LNCaP clone FGC (cell line): ENCODE results near the gene PER1.
A peak's percentile ranks its signal among the peaks of the same experiment; 100 is the strongest.
"Not testable (repeated sequence)": the region's sequence is repeated elsewhere in the genome, so short reads cannot be mapped to it uniquely, and the experiment has no call there.

ENCODE experiments used
- DNase-seq: peaks from one replicate; pipeline ENCODE4 v3.0.0-alpha.2; 2011; ENCODE audit warnings: low read depth
- H3K4me3 ChIP-seq: 2 replicates; pipeline ENCODE4 v1.5.1; 2011; ENCODE audit warnings: mild to moderate bottlenecking, low read depth, low read length, control low read depth
- CTCF ChIP-seq: IDR thresholded peaks from 2 replicates; pipeline ENCODE4 v1.5.1; 2012; ENCODE audit warnings: mild to moderate bottlenecking; ENCODE audit not compliant: control insufficient read depth, insufficient read depth; ENCODE audit errors: extremely low read depth

The PER1 gene

GRCh38 chr17:8176197-8176940, 24.2 kb upstream of the PER1 start, which contains the start of gene TMEM107:
Gene TMEM107 (minus strand): TSS chr17:8176380. CDS start chr17:8176286, 94 bp downstream.
- peak within 1 kb of the TSS; percentile 73 for H3K4me3 ChIP-seq

GRCh38 chr17:8175795-8176196, 23.6 kb upstream of the PER1 start:
- TF ChIP-seq CTCF, result no peak
- no peak for DNase-seq
- H3K4me3 ChIP-seq, result peak overlapping the region; percentile 73

More at GRCh38 chr17:8176197-8176940, 24.2 kb upstream of the PER1 start, which contains the start of gene TMEM107:
- TF ChIP-seq CTCF, result no peak
- DNase-seq, result no peak

- no peak for DNase-seq
- TF ChIP-seq CTCF, result no peak
- H3K4me3 ChIP-seq, result peak overlapping the region; percentile 54
These were observed 21.7 kb upstream of the PER1 start for GRCh38 chr17:8173871-8174322.

GRCh38 chr17:8173056-8173870, 21.1 kb upstream of the PER1 start:
- no peak for TF ChIP-seq CTCF
- peak overlapping the region; percentile 54 for H3K4me3 ChIP-seq
- DNase-seq, result peak; percentile 98

- DNase-seq, H3K4me3 ChIP-seq: not testable (repeated sequence)
These were observed 18.0 kb upstream of the PER1 start for GRCh38 chr17:8170186-8170585.

- no peak for TF ChIP-seq CTCF
- DNase-seq, result no peak
- H3K4me3 ChIP-seq, result no peak overlapping the region
These were observed 15.3 kb upstream of the PER1 start for GRCh38 chr17:8167526-8167925.

GRCh38 chr17:8166731-8167130, 14.5 kb upstream of the PER1 start:
- DNase-seq, result no peak
- no peak overlapping the region for H3K4me3 ChIP-seq
- no peak for TF ChIP-seq CTCF
